Astrocyte (in vitro differentiated cells and primary cell): ENCODE data around the gene FITM1. TPM values are rescaled to one million over a fixed set of nuclear protein-coding genes. Genes with fewer than 3 reads are reported as not detected.

Experiments
- DNase-seq: peaks from one replicate; pipeline ENCODE4 v3.0.0-alpha.2; 2010; ENCODE audit warnings: low read depth
- FAIRE-seq: peaks from 2 replicates; lab custom pipeline; 2011; peaks lifted over from hg19 to GRCh38; lab: Jason Lieb, UNC
- H2AFZ ChIP-seq: 2 replicates; pipeline ENCODE4 v1.6.0; 2012; ENCODE audit warnings: low read depth, low read length, inconsistent platforms
- H3K27ac ChIP-seq: 2 replicates; pipeline ENCODE4 v1.5.1; 2011; ENCODE audit warnings: low read depth, low read length, inconsistent platforms
- H3K27me3 ChIP-seq: 2 replicates; pipeline ENCODE4 v1.6.0; 2011; ENCODE audit warnings: low read length, inconsistent platforms; ENCODE audit not compliant: insufficient read depth
- H3K36me3 ChIP-seq: 2 replicates; pipeline ENCODE4 v1.5.1; 2011; ENCODE audit warnings: low read length, inconsistent platforms; ENCODE audit not compliant: insufficient read depth
- H3K4me1 ChIP-seq: 2 replicates; pipeline ENCODE4 v1.5.1; 2011; ENCODE audit warnings: low read length, inconsistent platforms; ENCODE audit not compliant: insufficient read depth
- H3K4me2 ChIP-seq: 2 replicates; pipeline ENCODE4 v1.6.0; 2012; ENCODE audit warnings: low read length, inconsistent platforms
- H3K4me3 ChIP-seq: 2 replicates; pipeline ENCODE4 v1.5.1; 2011; ENCODE audit warnings: low read depth, mild to moderate bottlenecking, low read length, inconsistent platforms; ENCODE audit not compliant: insufficient read depth
- H3K79me2 ChIP-seq: 2 replicates; pipeline ENCODE4 v1.6.0; 2012; ENCODE audit warnings: mild to moderate bottlenecking, low read length, inconsistent platforms; ENCODE audit not compliant: insufficient read depth
- H3K9ac ChIP-seq: 2 replicates; pipeline ENCODE4 v1.6.0; 2012; ENCODE audit warnings: mild to moderate bottlenecking, low read length, inconsistent platforms
- H3K9me3 ChIP-seq: 2 replicates; pipeline ENCODE4 v1.5.1; 2012; ENCODE audit warnings: low read depth, mild to moderate bottlenecking, low read length, inconsistent platforms; ENCODE audit not compliant: insufficient read depth
- H4K20me1 ChIP-seq: 2 replicates; pipeline ENCODE4 v1.6.0; 2012; ENCODE audit warnings: low read length, inconsistent platforms; ENCODE audit not compliant: insufficient read depth
- H3K27ac Mint-ChIP-seq: one replicate; pipeline ENCODE4 v1.8.0; 2021; ENCODE audit warnings: mild to moderate bottlenecking, mixed read lengths; ENCODE audit not compliant: unreplicated experiment
- H3K27me3 Mint-ChIP-seq: one replicate; pipeline ENCODE4 v1.8.0; 2021; ENCODE audit warnings: low read depth, mixed read lengths; ENCODE audit not compliant: unreplicated experiment
- H3K36me3 Mint-ChIP-seq: one replicate; pipeline ENCODE4 v1.8.0; 2021; ENCODE audit warnings: low read depth, mixed read lengths; ENCODE audit not compliant: unreplicated experiment
- H3K4me1 Mint-ChIP-seq: one replicate; pipeline ENCODE4 v1.8.0; 2021; ENCODE audit warnings: low read depth, mixed read lengths; ENCODE audit not compliant: unreplicated experiment
- H3K4me3 Mint-ChIP-seq: one replicate; pipeline ENCODE4 v1.8.0; 2021; ENCODE audit warnings: mild to moderate bottlenecking, moderate library complexity, mixed read lengths; ENCODE audit not compliant: unreplicated experiment
- H3K9me3 Mint-ChIP-seq: one replicate; pipeline ENCODE4 v1.8.0; 2021; ENCODE audit warnings: mild to moderate bottlenecking, mixed read lengths; ENCODE audit not compliant: unreplicated experiment
- EZH2 ChIP-seq: IDR thresholded peaks from 2 replicates; pipeline ENCODE4 v1.6.1; 2012; ENCODE audit warnings: mild to moderate bottlenecking, low read length, inconsistent platforms; ENCODE audit not compliant: insufficient read depth
- total RNA-seq: library from RNA; stranded (reverse); gene quantifications from 2 replicates; pipeline ENCODE4 v1.2.1, GENCODE V29; 2021
- TF ChIP-seq, protein P1 (sequence below): IDR thresholded peaks from 2 replicates; pipeline ENCODE4 v1.5.1; 2011; ENCODE audit warnings: low read depth, mild to moderate bottlenecking, inconsistent platforms, low read length, moderate library complexity; ENCODE audit not compliant: insufficient read depth

Gene FITM1
- total RNA-seq, 1 donor from 2014 or later: 0.25 TPM

GRCh38 chr14:24177041-24177825 lies 46.8 kb downstream of the FITM1 start:
- no peak for DNase-seq
- no peaks in the 10 kb centered on the region for H3K27me3 ChIP-seq
- H3K4me2 ChIP-seq: no peak overlapping the region
- peaks cover 30% of the 10 kb centered on the region for H4K20me1 ChIP-seq
- H3K4me3 Mint-ChIP-seq: no peak overlapping the region
- H3K9me3 ChIP-seq: no peaks in the 10 kb centered on the region
- no peak for TF ChIP-seq EZH2
- TF ChIP-seq, protein P1, sequence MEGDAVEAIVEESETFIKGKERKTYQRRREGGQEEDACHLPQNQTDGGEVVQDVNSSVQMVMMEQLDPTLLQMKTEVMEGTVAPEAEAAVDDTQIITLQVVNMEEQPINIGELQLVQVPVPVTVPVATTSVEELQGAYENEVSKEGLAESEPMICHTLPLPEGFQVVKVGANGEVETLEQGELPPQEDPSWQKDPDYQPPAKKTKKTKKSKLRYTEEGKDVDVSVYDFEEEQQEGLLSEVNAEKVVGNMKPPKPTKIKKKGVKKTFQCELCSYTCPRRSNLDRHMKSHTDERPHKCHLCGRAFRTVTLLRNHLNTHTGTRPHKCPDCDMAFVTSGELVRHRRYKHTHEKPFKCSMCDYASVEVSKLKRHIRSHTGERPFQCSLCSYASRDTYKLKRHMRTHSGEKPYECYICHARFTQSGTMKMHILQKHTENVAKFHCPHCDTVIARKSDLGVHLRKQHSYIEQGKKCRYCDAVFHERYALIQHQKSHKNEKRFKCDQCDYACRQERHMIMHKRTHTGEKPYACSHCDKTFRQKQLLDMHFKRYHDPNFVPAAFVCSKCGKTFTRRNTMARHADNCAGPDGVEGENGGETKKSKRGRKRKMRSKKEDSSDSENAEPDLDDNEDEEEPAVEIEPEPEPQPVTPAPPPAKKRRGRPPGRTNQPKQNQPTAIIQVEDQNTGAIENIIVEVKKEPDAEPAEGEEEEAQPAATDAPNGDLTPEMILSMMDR: no peak
- peaks cover 10% of the 10 kb centered on the region for H3K4me1 ChIP-seq
- H3K27me3 Mint-ChIP-seq: no peaks in the 10 kb centered on the region
- H3K27ac ChIP-seq: no peak overlapping the region
- H3K36me3 Mint-ChIP-seq: peaks cover 26% of the 10 kb centered on the region
- peaks cover 18% of the 10 kb centered on the region for H3K36me3 ChIP-seq
- no peak overlapping the region for H3K9ac ChIP-seq
- H2AFZ ChIP-seq: no peak overlapping the region
- H3K79me2 ChIP-seq: no peaks in the 10 kb centered on the region
- H3K9me3 Mint-ChIP-seq: no peaks in the 10 kb centered on the region
- H3K4me3 ChIP-seq: no peak overlapping the region
- FAIRE-seq: no peak
- peaks cover 7% of the 10 kb centered on the region for H3K4me1 Mint-ChIP-seq
- H3K27ac Mint-ChIP-seq: no peak overlapping the region

DNA sequence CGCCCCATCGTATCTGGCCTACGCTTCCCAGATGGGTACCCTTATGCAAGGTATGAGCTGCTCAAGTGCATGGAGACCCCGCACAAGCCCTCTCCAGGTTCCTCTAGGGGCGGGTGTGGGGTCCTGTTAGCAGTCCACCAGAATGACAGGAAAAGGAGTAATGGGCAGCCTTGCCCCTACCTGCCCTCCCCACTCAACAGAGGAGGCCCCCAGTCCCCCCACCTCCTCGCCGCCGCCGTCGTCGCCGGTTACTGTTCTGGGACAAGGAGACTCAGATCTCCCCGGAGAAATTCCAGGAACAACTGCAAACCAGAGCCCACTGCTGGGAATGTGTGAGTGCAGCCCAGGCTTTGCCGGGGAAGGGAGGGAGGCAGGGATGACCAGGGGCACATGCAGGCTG lies 47.4 kb downstream of the FITM1 start:
- Histone ChIP-seq H4K20me1 (peaks cover 35% of the 10 kb centered on the region), H3K4me3 (no peak overlapping the region), H3K4me1 (peaks cover 5% of the 10 kb centered on the region), H3K4me2 (no peak overlapping the region), H3K79me2 (no peaks in the 10 kb centered on the region), H3K9ac (no peak overlapping the region), H3K9me3 (no peaks in the 10 kb centered on the region), H3K36me3 (peaks cover 18% of the 10 kb centered on the region), H2AFZ (no peak overlapping the region), H3K27me3 (no peaks in the 10 kb centered on the region), H3K27ac (no peak overlapping the region)
- no peak for TF ChIP-seq EZH2
- TF ChIP-seq, protein P1: no peak
- DNase-seq: no peak
- Mint-ChIP-seq H3K4me1 (peaks cover 7% of the 10 kb centered on the region), H3K9me3 (no peaks in the 10 kb centered on the region), H3K4me3 (no peak overlapping the region), H3K36me3 (peaks cover 24% of the 10 kb centered on the region), H3K27me3 (no peaks in the 10 kb centered on the region), H3K27ac (no peak overlapping the region)
- FAIRE-seq: no peak
